GM18526 (cell line): ENCODE data around the gene NT5DC3.

Experiments used
- POLR2A ChIP-seq: IDR thresholded peaks from 3 replicates; pipeline ENCODE4 v1.6.1; 2011; ENCODE audit not compliant: insufficient read length; ENCODE audit errors: extremely low read depth

The NT5DC3 gene

GRCh38 chr12:103827911-103828391 is 13.1 kb downstream of the NT5DC3 start:
- no peak for TF ChIP-seq POLR2A

- no peak for TF ChIP-seq POLR2A
Measured at GRCh38 chr12:103824845-103825244, 16.2 kb downstream of the NT5DC3 start.

- TF ChIP-seq POLR2A, result no peak
Measured at GRCh38 chr12:103824290-103824689, 16.7 kb downstream of the NT5DC3 start.

GRCh38 chr12:103823871-103824270 is 17.2 kb downstream of the NT5DC3 start:
- TF ChIP-seq POLR2A, result no peak

- no peak for TF ChIP-seq POLR2A
Measured at GRCh38 chr12:103821773-103822172, 19.3 kb downstream of the NT5DC3 start.

- TF ChIP-seq POLR2A, result no peak
Measured at GRCh38 chr12:103820881-103821489, 20.0 kb downstream of the NT5DC3 start.

- no peak for TF ChIP-seq POLR2A
Measured at GRCh38 chr12:103820361-103820760, 20.7 kb downstream of the NT5DC3 start.

- TF ChIP-seq POLR2A, result no peak
Measured at GRCh38 chr12:103819892-103820291, 21.1 kb downstream of the NT5DC3 start.

GRCh38 chr12:103819312-103819711 is 21.7 kb downstream of the NT5DC3 start:
- no peak for TF ChIP-seq POLR2A

GRCh38 chr12:103817791-103818190 is 23.2 kb downstream of the NT5DC3 start:
- TF ChIP-seq POLR2A, result no peak

GRCh38 chr12:103816663-103817062 is 24.4 kb downstream of the NT5DC3 start:
- no peak for TF ChIP-seq POLR2A

GRCh38 chr12:103814436-103814835 is 26.6 kb downstream of the NT5DC3 start:
- no peak for TF ChIP-seq POLR2A

GRCh38 chr12:103813949-103814348 is 27.1 kb downstream of the NT5DC3 start:
- TF ChIP-seq POLR2A, result no peak

GRCh38 chr12:103813426-103813825 is 27.6 kb downstream of the NT5DC3 start:
- no peak for TF ChIP-seq POLR2A

GRCh38 chr12:103812789-103813188 is 28.2 kb downstream of the NT5DC3 start:
- no peak for TF ChIP-seq POLR2A

- TF ChIP-seq POLR2A, result no peak
Measured at GRCh38 chr12:103811791-103812190, 29.2 kb downstream of the NT5DC3 start.

- TF ChIP-seq POLR2A, result no peak
Measured at GRCh38 chr12:103810111-103810510, 30.9 kb downstream of the NT5DC3 start.

GRCh38 chr12:103809154-103809553 is 31.9 kb downstream of the NT5DC3 start:
- no peak for TF ChIP-seq POLR2A

GRCh38 chr12:103808239-103808880 is 32.7 kb downstream of the NT5DC3 start:
- no peak for TF ChIP-seq POLR2A
